Activated T-cell treated with anti-CD3 and anti-CD28 coated beads, Interleukin-2, amount 50 U/mL, for 24 hours (primary cell): ENCODE measurements around the gene IGFBP6.

Experiments
- DNase-seq: peaks from one replicate; pipeline ENCODE4 v3.0.0-alpha.2; 2020
- H3K27ac Mint-ChIP-seq: 2 replicates; pipeline ENCODE4 v1.8.0; 2020; ENCODE audit warnings: mild to moderate bottlenecking, mixed read lengths
- H3K27me3 Mint-ChIP-seq: 2 replicates; pipeline ENCODE4 v1.8.0; 2020; ENCODE audit warnings: mixed read lengths
- H3K36me3 Mint-ChIP-seq: 2 replicates; pipeline ENCODE4 v1.8.0; 2020; ENCODE audit warnings: low read depth, mixed read lengths
- H3K4me1 Mint-ChIP-seq: 2 replicates; pipeline ENCODE4 v1.8.0; 2020; ENCODE audit warnings: low read depth, mixed read lengths
- H3K4me3 Mint-ChIP-seq: 2 replicates; pipeline ENCODE4 v1.8.0; 2020; ENCODE audit warnings: mild to moderate bottlenecking, moderate library complexity, mixed read lengths
- H3K9me3 Mint-ChIP-seq: 2 replicates; pipeline ENCODE4 v1.8.0; 2020; ENCODE audit warnings: mixed read lengths

The IGFBP6 gene

DNA sequence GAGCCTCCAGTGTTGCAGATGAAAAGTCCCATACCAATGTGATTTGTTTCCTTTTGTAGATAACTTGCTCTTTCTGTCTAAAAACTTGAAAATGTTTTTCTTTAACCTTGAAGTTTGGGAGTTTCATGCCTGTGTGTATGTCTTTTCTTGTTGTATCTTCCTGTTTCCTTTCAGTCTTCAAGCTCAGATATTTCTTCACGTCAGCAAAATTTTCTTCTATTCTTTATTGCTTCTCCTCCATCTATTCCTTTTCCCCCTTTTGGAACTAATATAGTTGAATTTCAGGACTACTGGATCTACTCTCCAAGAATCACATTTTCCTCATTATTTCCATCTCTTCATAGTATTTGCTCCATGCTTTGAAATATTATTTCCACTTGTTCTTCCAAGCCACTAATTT lies 29.7 kb downstream of the IGFBP6 start:
- Mint-ChIP-seq H3K4me1 (no peaks in the 10 kb centered on the region), H3K27ac (no peak overlapping the region), H3K36me3 (no peaks in the 10 kb centered on the region), H3K27me3 (no peaks in the 10 kb centered on the region), H3K9me3 (no peaks in the 10 kb centered on the region), H3K4me3 (no peak overlapping the region)
- DNase-seq: no peak

DNA sequence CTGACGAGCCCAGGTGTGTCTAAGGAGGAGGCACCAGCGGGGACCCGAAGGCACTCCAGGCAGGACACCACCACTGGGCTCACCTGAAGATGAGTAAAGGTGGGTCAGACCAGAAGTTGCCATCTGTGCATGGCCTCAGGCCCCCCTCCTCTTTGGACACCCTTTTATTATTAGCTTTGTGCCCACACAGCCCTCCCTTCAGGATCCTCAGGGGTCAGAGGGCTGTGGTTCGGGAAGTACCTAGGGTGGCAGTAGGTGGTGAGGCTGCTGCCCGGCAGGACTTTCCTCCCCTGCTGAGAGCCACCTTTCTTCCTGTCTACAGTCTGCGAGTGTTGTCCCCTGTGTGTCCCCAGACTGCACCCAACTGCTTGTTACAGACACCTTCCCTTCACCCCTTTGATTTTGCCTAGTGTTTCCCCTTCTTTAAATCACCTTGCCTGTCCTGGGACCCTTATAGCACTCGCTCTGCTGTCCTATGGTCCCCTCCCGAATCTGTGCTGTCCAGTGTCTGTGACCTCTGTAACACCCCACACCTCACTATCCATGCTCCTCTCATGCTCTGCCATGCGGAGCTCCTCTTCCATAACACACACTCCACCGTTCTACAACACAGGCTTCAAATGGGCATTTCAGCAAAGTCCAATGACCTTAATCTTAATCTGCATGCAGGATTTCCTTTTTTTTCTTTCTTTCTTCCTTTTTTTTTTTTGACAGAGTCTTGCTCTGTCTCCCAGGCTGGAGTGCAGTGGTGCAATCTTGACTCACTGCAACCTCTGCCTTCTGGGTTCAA lies 31.5 kb downstream of the IGFBP6 start:
- no peak for DNase-seq
- no peaks in the 10 kb centered on the region for H3K9me3 Mint-ChIP-seq
- H3K27me3 Mint-ChIP-seq: no peaks in the 10 kb centered on the region
- no peaks in the 10 kb centered on the region for H3K36me3 Mint-ChIP-seq
- H3K27ac Mint-ChIP-seq: no peak overlapping the region
- no peaks in the 10 kb centered on the region for H3K4me1 Mint-ChIP-seq
- no peak overlapping the region for H3K4me3 Mint-ChIP-seq

DNA sequence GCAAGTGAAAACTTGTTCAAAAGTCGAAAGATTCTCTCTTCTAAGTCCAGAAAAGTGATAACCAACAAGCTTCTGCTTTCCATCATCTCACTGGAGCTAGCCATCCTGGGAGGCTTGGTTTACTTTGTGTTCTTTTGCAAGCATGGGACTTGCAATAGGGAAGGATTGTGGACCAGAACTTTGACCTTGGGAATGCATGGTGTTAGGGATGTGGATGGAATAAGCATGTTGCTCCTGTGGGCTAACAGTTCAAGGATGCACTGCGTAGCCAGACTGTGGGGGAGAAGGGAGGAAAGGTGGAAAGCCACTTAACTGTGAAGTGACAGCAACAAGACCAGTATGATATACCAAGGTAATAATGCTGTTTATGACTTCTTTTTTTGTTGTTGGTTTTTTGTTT lies 34.4 kb downstream of the IGFBP6 start:
- DNase-seq: no peak
- no peaks in the 10 kb centered on the region for H3K4me1 Mint-ChIP-seq
- H3K9me3 Mint-ChIP-seq: no peaks in the 10 kb centered on the region
- no peaks in the 10 kb centered on the region for H3K27me3 Mint-ChIP-seq
- H3K27ac Mint-ChIP-seq: no peak overlapping the region
- H3K4me3 Mint-ChIP-seq: no peak overlapping the region
- no peaks in the 10 kb centered on the region for H3K36me3 Mint-ChIP-seq

DNA sequence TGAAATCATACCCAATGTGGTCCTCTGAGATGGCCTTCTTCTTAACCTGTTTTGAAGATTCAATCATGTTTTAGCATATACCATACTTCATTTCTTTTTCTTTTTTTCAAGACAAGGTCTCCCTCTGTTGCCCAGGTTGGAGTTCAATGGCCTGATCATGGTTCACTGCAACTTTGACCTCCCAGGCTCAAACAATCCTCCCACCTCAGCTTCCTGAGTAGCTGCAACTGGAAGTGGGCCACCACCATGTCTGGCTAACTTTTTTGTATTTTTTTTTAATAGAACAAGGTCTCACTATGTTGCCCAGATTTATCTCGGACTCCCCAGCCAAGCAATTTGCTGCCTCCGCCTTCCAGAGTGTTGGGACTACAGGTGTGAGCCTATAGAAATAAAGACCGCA lies 36.3 kb downstream of the IGFBP6 start:
- H3K36me3 Mint-ChIP-seq: no peaks in the 10 kb centered on the region
- peaks cover 6% of the 10 kb centered on the region for H3K9me3 Mint-ChIP-seq
- H3K4me1 Mint-ChIP-seq: no peaks in the 10 kb centered on the region
- H3K27me3 Mint-ChIP-seq: no peaks in the 10 kb centered on the region
- H3K27ac Mint-ChIP-seq: no peak overlapping the region
- no peak for DNase-seq
- H3K4me3 Mint-ChIP-seq: no peak overlapping the region

DNA sequence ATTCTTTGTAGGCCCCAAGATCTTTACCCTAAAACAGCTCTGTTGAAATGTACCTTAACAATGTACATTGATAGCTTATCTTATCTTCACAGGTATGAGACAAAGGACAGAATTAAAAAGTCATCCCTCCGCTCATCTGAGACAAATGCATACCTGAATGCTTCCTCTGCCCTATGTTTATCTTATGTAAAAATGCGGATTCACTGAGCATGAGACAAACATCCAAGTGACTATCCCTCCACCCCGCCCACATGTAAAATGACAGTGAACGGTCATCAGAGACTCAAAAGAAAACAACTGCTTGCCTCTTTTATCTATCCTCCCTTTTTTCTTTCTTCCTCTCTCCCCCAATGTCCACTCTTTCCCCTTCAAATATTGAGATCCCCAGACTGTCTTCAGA lies 45.9 kb downstream of the IGFBP6 start:
- Mint-ChIP-seq H3K36me3 (no peaks in the 10 kb centered on the region), H3K4me3 (no peak overlapping the region)

DNA sequence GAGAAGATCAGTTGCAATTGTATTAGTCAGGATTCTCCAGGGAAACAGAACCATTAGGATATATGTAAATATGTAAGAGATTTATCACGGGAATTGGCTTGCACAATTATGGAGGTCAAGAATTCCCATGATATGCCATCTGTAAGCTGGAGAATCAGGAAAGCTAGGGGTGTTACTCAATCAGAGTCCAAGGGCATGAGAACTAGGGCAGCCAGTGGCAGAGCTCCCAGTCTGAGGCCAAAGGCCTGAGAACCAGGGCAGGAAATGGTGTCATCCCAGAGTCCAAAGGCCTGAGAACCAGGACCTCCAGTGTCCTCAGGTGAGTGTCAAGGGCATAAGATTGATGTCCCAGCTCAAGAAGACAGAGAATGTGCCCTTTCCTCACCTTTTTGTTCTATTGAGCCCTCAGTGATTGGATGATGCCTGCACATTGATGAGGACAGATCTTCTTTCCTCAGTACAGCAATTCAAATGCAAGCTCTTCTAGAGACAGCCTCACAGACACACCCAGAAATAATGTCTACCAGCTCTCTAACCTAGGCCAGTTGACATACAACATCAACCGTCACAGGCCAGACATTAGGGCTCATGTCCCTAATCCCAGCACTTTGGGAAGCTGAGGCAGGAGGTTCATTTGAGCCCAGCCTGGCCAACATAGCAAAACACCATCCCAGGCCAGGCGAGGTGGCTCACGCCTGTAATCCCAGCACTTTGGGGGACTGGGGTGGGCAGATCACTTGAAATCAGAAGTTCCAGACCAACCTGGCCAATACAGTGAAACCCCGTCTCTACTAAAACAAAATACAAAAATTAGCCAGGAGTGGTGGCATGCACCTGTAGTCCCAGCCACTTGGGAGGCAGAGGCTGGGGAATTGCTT lies 48.2 kb downstream of the IGFBP6 start:
- no peaks in the 10 kb centered on the region for H3K4me1 Mint-ChIP-seq
- H3K4me3 Mint-ChIP-seq: no peak overlapping the region
- no peaks in the 10 kb centered on the region for H3K36me3 Mint-ChIP-seq
- H3K9me3 Mint-ChIP-seq: no peaks in the 10 kb centered on the region
- H3K27me3 Mint-ChIP-seq: no peaks in the 10 kb centered on the region
- no peak for DNase-seq
- H3K27ac Mint-ChIP-seq: no peak overlapping the region

More for the DNA sequence above, 45.9 kb downstream of the IGFBP6 start:
- peaks cover 2% of the 10 kb centered on the region for H3K9me3 Mint-ChIP-seq
- H3K27me3 Mint-ChIP-seq: no peaks in the 10 kb centered on the region
- no peak overlapping the region for H3K27ac Mint-ChIP-seq
- DNase-seq: no peak
- no peaks in the 10 kb centered on the region for H3K4me1 Mint-ChIP-seq

DNA sequence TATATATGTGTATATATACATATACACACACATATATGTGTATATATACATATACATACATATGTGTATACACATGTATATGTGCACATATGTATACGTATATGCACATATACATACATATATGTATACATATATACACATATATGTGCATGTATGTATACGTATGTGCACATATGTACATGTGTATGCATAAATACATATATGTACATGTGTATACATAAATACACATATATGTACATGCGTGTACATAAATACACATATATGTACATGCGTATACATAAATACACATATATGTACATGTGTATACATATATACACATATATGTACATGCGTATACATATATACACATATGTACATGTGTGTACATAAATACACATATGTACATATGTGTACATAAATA lies 49.7 kb downstream of the IGFBP6 start:
- no peaks in the 10 kb centered on the region for H3K4me1 Mint-ChIP-seq
- H3K4me3 Mint-ChIP-seq: no peak overlapping the region
- no peak for DNase-seq
- no peaks in the 10 kb centered on the region for H3K36me3 Mint-ChIP-seq
- H3K27me3 Mint-ChIP-seq: no peaks in the 10 kb centered on the region
- H3K27ac Mint-ChIP-seq: no peak overlapping the region
- no peaks in the 10 kb centered on the region for H3K9me3 Mint-ChIP-seq

DNA sequence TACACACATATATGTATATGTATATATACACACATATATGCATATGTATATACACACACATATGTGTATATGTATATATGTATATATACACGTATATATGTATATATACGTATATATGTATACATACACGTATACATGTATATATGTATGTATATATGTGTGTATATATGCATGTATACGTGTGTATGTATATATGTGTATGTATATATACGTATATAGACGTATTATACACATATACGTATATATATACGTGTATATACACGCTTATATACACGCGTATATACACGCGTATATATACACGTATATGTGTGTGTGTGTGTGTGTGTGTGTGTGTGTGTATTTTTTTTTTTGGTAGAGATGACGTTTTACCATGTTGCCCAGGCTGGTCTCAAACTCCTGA lies 50.2 kb downstream of the IGFBP6 start:
- H3K9me3 Mint-ChIP-seq: no peaks in the 10 kb centered on the region
- H3K36me3 Mint-ChIP-seq: no peaks in the 10 kb centered on the region
- no peaks in the 10 kb centered on the region for H3K4me1 Mint-ChIP-seq
- no peaks in the 10 kb centered on the region for H3K27me3 Mint-ChIP-seq
- H3K4me3 Mint-ChIP-seq: no peak overlapping the region
- DNase-seq: no peak
- no peak overlapping the region for H3K27ac Mint-ChIP-seq

DNA sequence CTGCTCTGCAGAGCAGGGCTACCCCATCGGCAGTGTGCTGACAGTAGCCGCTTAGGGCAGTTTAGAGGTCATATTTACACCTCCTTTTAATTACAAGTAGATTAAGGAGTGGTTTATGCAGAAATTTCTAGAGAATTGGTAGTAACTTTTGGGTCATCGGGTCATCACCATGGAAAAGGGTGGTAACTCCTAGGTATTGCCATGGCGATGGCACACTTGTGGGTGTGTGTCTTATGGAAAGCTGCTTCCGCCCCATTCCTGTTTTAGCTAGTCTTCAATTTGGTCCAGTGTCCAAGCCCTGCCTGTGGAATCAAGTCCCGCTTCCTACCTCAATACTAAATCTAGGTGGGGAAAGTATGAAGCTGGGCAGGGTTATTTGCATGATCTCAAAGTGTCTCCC lies 53.6 kb downstream of the IGFBP6 start:
- DNase-seq: no peak
- Mint-ChIP-seq H3K27me3 (no peaks in the 10 kb centered on the region), H3K27ac (no peak overlapping the region), H3K4me1 (no peaks in the 10 kb centered on the region), H3K9me3 (no peaks in the 10 kb centered on the region), H3K36me3 (no peaks in the 10 kb centered on the region), H3K4me3 (no peak overlapping the region)
